Measurements from ENCODE around the gene LRRC51.

Gene LRRC51

GRCh38 chr11:72070491-72070890, 10.2 kb upstream of the LRRC51 start:
- DNase-seq, result no peak

- peak; percentile 25 for DNase-seq
Observed at GRCh38 chr11:72072348-72072747, 8.3 kb upstream of the LRRC51 start.

DNA sequence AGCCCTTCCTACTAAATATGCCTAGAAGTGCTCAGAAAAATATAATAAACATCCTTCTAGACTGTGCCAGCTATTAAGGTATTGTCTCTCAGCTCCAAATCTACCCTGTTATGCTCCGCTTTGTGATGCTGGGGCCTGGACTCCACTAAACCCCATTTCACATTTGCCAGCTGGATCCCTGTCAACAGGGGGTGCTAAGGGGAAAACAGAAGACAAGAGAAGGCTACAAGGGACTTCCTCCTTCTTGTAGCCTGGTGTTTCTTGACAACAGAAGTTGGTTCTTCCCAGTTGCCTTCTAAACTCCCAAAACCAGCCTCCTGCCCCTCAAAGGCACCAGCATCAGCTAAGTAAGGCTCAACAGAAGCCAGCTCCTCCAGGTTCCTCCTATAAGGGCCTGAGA, 5.5 kb upstream of the LRRC51 start:
- DNase-seq, result peak; percentile 24

DNA sequence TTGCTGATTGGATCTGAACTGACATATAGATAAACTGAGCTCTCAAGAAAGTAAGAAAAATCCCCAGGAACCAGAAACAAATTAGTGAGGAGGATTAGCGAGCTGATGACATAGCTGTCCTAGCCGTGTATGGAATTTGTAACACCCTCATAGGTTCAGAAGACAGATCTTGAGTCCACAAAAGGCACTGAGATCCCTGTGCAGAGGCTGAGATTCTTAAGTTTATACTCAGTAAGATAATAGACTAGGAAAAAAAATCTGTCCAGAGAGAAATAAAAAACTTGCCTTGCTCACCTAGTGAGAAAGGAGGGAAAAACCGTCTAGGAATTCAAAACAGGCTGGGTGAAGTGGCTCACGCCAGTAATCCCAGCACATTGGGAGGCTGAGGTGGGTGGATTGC, 4.9 kb upstream of the LRRC51 start:
- DNase-seq, result no peak

DNA sequence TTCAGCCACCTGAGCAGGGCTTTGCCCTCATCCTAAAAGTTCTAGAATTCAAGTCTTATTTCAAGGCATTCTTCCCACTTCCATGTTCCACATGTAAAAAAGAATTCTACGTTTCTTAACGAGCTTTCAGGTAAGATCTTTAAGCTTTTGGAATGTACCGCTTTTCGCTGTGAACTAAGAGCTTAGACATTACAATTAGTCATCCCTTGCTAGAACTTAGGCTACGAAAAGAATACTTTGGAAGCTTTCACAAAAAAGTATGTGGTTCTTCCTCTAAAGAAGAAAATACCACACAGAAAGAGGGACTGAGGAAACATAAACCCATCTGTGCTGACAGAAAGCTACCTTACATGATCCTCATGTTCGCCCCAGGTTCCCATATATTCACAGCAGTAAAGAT, 2.2 kb upstream of the LRRC51 start:
- no peak for DNase-seq

DNA sequence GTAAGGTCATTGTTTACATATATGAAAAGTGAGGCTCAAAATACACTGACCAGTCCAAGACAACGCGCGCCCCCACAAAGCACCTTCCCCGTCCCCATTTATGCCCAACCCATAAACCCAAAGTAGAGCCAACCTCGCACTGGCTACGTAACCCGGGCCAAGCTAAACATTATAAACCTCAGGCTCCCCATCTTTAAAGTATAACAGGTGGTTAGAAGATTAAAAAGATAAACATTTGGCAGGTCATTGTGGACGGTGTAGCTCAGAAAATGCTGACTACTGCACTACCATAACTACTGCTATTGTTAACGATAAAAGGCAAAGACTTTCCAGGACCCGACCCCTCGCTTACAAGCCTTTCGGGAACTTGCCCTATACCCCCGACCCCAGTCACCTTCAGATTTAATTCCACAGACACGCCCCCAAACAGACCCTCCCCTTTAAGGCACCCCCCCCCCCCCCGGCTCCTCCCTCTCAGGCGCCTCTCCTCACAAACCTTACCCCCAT, 778 bp upstream of the LRRC51 start:
- peak; percentile 14 for DNase-seq

- DNase-seq, result no peak
Observed at GRCh38 chr11:72081184-72081644, 564 bp downstream of the LRRC51 start.

- DNase-seq, result no peak
Observed at GRCh38 chr11:72081821-72082453, 1.3 kb downstream of the LRRC51 start.

DNA sequence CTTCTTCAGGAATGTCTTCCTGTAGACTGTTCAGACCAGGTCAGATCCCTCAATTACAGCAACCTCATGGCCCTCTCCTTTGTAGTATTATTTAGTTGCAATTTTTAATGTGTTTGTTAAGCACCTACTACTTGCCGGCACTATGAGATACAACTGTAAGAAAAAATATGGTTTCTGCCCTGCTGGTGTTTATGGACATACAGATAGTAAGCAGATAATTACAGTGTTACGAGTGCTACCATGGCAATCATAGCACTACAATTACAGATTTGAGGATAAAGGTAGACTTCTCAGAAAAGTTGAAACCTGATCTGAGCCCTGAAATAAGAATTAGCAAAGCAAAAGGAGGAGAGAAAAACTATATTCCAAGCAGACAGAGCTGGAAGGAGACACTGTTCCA, 2.8 kb downstream of the LRRC51 start:
- DNase-seq, result no peak

- DNase-seq, result no peak
Observed at GRCh38 chr11:72084076-72084475, 3.4 kb downstream of the LRRC51 start.

GRCh38 chr11:72084965-72085364, 4.3 kb downstream of the LRRC51 start:
- DNase-seq, result no peak

DNA sequence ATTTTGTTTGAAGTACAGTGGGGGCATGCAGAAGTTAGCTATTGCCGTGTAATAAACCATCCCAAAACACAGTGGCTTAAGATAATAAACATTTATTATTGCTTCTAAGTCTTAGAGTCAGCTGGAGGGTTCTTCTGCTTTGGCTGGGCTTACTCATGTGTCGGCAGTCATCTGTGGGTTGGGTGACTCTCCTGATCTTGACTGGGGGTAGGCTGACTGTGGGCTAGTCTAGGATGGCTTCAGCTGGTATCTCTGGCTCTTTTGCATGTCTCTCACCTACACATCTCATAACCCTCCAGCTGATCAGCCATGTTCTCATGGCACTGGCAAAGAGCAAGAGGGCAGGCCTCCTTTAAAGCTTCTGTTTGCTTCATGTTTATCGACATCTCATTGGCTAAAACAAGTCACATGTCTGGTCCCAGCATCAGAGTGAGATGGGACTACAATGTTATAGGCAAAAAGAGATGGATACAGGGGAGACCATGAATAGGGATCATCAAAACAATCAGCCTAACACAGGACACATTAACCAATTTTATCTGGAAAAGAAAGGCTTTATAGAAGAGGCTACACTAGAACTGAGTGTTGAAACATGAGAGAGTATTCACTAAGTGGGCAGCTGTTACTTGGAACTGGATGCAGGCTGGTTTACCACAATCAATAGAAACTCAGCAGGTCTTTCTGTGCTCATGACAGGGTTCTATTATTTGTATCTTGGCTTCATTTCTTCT, 5.1 kb downstream of the LRRC51 start:
- DNase-seq, result no peak

DNA sequence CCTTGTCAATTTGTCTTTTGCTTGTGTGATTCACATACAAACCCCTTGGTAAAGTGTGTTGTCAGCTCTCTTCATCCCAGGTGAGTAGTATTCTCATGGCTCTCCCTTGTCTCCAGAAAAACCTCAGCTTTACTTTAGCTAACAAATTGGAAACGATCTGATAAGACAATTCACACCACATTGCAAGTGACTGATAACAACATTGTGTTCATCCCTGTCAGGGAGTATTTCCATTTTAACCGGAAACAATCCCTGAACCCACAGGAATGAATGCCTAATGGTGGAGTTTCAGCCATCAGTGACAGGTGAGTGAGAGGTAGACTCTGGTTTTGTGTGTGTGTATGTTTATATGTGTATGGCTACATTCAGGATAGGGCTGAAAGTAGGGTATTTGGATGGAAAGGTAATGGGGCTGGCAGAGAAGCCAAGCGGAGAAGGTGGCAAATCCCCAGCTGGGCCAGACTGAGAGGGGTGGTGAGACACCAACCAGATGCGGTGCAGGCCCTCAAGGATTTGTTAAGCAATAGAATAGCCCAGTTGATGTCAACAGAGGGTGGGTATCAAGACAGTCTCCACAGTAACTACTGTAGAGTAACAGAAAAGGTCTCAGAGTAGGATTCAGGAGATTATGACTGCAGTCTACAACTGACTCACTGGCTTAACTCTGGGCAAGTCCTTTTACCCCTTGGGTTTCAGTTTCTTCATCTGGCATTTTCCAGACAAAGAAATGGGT, 7.6 kb downstream of the LRRC51 start:
- no peak for DNase-seq

DNA sequence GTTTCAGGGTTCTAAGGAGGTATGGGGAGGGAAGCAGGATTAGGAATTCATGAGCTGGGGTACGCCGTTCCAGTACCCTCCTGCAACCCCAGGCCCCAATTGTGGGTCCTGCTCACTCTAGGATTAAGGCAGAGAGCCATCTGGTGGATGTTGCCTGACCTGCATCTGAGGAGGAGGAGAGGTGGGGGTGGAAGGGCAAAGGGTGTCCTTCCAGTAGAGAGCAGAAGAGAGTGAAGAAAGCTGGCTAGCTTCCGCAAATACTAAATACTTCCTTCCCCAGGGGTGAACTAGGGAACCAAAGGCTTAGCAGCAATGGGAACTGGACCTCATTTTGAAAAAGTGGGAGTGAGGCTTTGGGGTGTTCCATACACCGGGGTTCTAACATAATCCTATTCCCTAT, 10.6 kb downstream of the LRRC51 start:
- peak; percentile 67 for DNase-seq

DNA sequence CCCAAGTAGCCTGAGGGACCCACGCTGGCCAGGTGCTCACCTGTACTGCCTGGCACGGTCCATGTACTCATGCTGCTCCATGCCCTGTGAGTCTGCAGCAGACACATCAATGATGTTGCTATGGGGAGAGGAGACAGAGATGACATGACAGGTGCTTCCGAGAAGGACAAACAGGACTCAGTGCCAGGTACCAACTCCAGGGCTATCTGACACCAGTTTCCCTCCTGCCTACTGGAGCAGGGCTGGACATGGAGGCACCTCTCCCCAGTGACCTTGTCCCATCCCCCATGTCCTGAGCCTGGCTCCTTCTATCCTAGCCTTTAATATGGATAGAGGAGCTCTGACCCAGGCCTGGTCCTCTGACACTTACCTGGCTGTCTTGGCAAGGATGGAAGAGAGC, 18.1 kb downstream of the LRRC51 start:
- no peak for DNase-seq

DNA sequence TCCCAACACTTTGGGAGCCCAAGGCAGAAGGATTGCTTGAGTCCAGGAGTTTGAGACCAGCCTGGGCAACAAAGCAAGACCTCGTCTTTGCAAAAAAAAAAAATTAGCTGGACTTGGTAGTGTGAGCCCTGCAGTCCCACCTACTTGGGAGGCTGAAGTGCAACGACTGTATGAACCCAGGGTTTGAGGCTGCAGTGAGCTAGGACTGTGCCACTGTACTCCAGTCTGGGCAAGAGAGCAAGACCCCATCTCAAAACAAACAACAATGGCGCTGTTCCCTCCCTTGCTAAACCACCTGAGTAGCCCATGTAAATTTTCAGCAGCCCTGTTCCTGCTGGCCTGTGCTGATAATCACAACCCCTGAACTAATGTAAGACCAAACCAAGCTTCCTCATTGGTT, 19.4 kb downstream of the LRRC51 start:
- no peak for DNase-seq

DNA sequence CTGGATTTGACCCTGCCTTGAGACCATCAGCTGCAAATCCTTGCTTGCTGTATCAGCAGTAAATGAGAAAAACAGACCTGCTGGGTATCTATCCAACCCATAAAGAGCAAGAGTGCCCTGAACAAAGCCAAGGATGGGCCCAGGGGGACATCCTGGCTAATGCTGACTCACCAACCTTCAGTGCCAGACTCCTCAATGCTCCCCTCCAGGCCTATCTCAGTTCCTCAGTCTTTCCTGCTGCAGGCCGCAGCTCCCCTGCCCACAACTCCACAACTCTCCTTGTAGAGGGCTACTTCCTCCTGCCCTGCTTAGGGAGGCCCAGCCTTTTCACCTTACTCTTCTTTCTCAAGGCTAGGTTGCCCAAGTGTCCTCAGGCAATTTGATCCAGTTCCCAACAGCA, 19.8 kb downstream of the LRRC51 start:
- DNase-seq, result no peak

DNA sequence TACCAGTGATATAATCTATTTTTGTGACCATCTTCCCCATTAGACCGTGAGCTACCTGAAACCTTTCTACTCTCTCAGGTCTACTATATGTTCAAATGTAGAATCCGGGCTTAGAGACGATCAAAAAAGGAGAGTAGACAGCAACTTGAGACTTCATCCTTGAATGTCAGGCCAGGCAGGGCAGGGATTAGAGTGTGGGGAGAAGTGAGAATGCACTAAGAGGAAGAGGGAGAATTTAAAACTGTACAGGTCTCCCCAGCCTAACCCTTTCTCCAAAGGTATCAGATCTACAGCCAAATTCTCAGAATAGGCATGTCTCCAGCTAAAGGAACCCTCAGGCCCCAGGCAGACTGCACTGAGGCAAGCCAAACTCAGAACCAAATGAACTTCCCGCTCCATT, 21.5 kb downstream of the LRRC51 start:
- no peak for DNase-seq

- no peak for DNase-seq
Observed at GRCh38 chr11:72102631-72102945, 21.9 kb downstream of the LRRC51 start.

DNA sequence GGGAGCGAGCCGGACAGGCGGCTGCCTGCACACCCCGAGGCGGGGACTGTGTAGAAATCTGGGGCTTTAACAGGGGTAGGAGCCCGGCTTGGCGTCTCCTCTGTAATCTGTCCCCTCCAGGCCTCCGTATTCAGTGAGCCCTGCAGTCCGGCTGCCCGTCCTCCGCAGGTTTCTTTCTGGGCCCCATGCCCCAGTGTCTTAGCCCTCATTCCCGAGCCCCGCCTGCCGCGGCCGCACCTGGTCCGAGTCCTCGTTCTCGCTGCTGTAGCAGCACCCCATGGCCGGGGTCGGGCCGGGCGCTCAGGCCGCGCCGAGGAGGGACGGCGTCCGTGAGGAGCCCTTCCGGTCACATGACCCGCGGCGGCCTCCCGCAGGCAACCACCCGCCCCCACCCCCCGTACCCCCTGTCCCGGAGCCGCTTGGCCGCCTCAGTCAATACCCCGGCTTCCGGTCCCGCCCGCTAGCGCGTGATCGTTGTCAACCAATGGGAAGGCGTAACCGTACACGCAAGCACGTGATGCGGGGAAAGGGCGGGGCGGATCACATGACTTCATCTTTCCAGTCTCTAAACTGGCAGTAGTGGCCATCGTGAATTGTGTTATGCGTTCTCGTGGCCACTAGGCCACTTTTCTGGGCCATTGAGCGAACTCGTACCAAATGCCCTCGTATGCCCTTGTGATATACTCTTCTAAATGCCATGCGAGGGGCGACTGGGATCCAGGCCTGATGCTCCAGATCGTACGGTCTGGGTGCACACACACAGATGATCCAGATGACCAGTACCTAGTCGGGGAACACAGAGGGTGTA, 22.5 kb downstream of the LRRC51 start, which contains the start of gene LAMTOR1:
TSS of gene LAMTOR1 (minus strand) at position 352 of the 808 bp plus-strand sequence. CDS start at position 279, 73 bp downstream.
- DNase-seq, result peak; percentile 97

- no peak for DNase-seq
Observed at GRCh38 chr11:72103754-72104167, 23.1 kb downstream of the LRRC51 start.

GRCh38 chr11:72105888-72106287, 25.2 kb downstream of the LRRC51 start, which contains the start of gene TOMT:
Gene TOMT (plus strand): TSS chr11:72105924. CDS start chr11:72105952, 28 bp downstream.
- no peak for DNase-seq
